IPS-15b (cell line): ENCODE measurements around the gene CTSC.
"Not testable (repeated sequence)": the region's sequence is repeated elsewhere in the genome, so short reads cannot be mapped to it uniquely, and the experiment has no call there.

Experiments
- H3K27me3 ChIP-seq: one replicate; pipeline ENCODE4 v1.6.1; 2013; ENCODE audit warnings: low read length; ENCODE audit not compliant: control insufficient read depth, insufficient read depth
- H3K36me3 ChIP-seq: one replicate; pipeline ENCODE4 v1.6.1; 2013; ENCODE audit warnings: low read length; ENCODE audit not compliant: control insufficient read depth, insufficient read depth
- H3K4me1 ChIP-seq: one replicate; pipeline ENCODE4 v1.6.1; 2013; ENCODE audit warnings: mild to moderate bottlenecking, low read length; ENCODE audit not compliant: control insufficient read depth, insufficient read depth
- H3K4me3 ChIP-seq: one replicate; pipeline ENCODE4 v1.5.1; 2013; ENCODE audit warnings: low read depth, low read length
- H3K9ac ChIP-seq: one replicate; pipeline ENCODE4 v1.6.1; 2013; ENCODE audit warnings: low read depth, mild to moderate bottlenecking, low read length
- H3K9me3 ChIP-seq: one replicate; pipeline ENCODE4 v1.6.1; 2013; ENCODE audit warnings: mild to moderate bottlenecking, low read length; ENCODE audit not compliant: control insufficient read depth, insufficient read depth

CTSC gene

GRCh38 chr11:88275636-88276035, 61.9 kb downstream of the CTSC start:
- H3K4me3 ChIP-seq = no peak overlapping the region
- H3K9me3 ChIP-seq = no peaks in the 10 kb centered on the region
- no peaks in the 10 kb centered on the region for H3K4me1 ChIP-seq
- no peaks in the 10 kb centered on the region for H3K36me3 ChIP-seq
- no peak overlapping the region for H3K9ac ChIP-seq
- H3K27me3 ChIP-seq = no peaks in the 10 kb centered on the region

DNA sequence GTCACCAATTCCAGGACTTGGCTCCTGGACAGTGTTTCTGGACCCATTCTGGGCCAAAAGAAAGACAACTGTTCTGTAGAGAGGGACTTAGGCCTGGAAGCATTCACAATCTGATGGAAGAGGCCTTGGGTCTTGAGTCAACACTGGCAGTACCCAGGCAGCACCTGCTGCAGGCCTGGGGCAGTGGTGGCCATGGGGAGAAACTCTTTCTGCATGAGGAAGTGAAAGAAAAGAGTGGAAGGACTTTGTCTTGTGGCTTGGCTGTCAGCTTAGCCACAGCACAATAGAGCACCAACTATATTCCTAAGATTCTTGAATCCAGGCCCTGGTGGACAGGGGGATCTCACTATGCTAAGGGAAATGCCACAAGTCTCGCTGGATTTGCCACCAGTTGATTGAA, 70.6 kb downstream of the CTSC start:
- H3K9me3 ChIP-seq = no peaks in the 10 kb centered on the region
- H3K4me1 ChIP-seq = no peaks in the 10 kb centered on the region
- no peak overlapping the region for H3K9ac ChIP-seq
- no peak overlapping the region for H3K4me3 ChIP-seq
- peaks cover 4% of the 10 kb centered on the region for H3K36me3 ChIP-seq
- no peaks in the 10 kb centered on the region for H3K27me3 ChIP-seq

DNA sequence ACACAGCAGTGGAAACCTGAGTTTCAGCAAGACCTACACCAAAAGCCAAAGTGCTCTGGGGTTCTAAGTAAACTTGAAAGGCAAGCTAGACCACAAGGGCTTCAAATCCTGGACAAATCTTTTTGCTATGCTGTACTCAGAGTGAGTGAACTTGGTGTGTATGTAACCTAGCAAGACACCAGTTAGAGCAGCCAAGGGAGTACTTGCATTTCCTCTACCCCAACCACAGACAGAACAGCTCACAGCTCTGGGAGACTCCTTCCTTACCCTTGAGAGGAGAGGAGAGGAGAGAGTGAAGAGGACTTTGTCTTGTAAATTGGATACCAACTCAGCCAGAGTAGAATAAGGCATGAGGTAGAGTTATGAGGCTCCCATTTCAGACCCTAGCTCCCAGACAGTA, 71.4 kb downstream of the CTSC start:
- Histone ChIP-seq H3K4me1 (no peaks in the 10 kb centered on the region), H3K27me3 (no peaks in the 10 kb centered on the region), H3K36me3 (peaks cover 4% of the 10 kb centered on the region), H3K9ac (no peak overlapping the region), H3K4me3 (no peak overlapping the region), H3K9me3 (no peaks in the 10 kb centered on the region)

DNA sequence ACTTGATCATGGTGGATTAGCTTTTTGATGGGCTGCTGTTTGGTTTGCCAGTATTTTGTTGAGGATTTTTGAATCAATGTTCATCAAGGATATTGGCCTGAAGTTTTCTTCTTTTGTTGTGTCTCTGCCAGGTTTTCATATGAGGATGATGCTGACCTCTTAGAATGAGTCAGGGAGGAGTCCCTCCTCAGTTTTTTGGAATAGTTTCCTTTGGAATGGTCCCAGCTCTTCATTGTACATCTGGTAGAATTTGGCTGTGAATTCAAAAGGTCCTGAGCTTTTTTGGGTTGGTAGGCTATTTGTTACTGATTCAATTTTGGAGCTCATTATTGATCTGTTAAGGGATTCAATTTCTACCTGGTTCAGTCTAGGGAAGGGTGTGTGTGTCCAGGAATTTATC, 78.1 kb downstream of the CTSC start:
- peaks cover 7% of the 10 kb centered on the region for H3K9me3 ChIP-seq

GRCh38 chr11:88252208-88252607, 85.3 kb downstream of the CTSC start:
- Histone ChIP-seq H3K4me1 (no peaks in the 10 kb centered on the region), H3K27me3 (no peaks in the 10 kb centered on the region), H3K4me3 (no peak overlapping the region), H3K36me3 (no peaks in the 10 kb centered on the region), H3K9me3 (no peaks in the 10 kb centered on the region), H3K9ac (no peak overlapping the region)

More for the DNA sequence above, 78.1 kb downstream of the CTSC start:
- Histone ChIP-seq H3K4me3 (no peak overlapping the region), H3K4me1 (no peaks in the 10 kb centered on the region), H3K36me3 (no peaks in the 10 kb centered on the region), H3K9ac (no peak overlapping the region), H3K27me3 (no peaks in the 10 kb centered on the region)

DNA sequence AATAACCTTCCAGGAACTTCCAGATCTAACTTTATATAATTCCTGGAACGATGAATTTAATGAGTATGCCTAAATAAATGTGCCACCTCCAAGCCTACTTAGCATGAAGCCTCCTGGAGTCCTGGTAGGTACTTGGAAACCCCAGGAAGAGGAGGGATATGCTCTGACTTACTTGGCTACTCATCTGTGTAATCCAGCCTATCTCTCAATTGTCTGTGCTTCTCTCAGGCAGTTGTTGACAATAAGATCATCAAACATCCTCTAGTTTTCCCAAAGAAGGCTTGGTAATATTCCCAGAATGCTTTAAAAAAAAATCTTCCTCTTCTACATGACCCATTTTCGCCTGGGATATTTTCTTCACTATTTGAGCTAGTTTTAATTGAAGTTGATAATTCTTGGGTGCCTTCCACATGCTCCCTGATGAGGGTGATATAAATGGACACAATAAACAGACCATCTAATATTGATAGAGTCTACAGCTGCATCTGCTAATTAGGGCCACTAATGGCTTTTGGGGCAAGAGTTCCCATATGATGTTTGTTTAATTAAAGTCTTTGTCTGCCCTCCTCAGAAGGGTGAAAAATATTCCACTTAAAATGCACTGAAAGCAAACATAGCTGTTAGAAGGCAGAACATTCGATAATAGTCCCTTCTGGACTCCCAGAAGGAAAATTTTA, 86.8 kb downstream of the CTSC start:
- H3K36me3 ChIP-seq = no peaks in the 10 kb centered on the region
- no peaks in the 10 kb centered on the region for H3K9me3 ChIP-seq
- H3K9ac ChIP-seq = no peak overlapping the region
- no peaks in the 10 kb centered on the region for H3K4me1 ChIP-seq
- H3K4me3 ChIP-seq = no peak overlapping the region
- H3K27me3 ChIP-seq = no peaks in the 10 kb centered on the region

GRCh38 chr11:88249706-88250105, 87.8 kb downstream of the CTSC start:
- H3K4me3 ChIP-seq = no peak overlapping the region
- H3K36me3 ChIP-seq = no peaks in the 10 kb centered on the region
- no peak overlapping the region for H3K9ac ChIP-seq

DNA sequence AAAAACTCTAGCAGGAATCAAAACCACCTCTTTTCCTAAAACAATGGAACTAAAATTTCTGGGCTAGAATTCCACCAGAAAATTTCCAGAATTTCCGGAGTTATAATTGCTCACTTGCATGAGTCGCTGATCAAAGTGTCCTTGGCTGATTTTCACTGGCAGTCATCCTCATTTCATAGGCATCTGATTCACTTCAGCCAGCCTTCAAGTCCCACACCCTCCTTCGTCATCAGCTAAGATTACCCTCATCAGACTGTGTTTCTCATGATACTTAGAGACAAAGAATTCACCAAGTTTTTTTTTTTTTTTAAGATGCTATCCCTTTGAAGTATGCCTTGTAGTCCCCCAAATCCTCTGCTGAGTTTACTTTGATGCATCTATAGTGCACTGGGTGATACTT, 90.8 kb downstream of the CTSC start:
- H3K4me1 ChIP-seq = no peaks in the 10 kb centered on the region
- H3K27me3 ChIP-seq = no peaks in the 10 kb centered on the region
- no peaks in the 10 kb centered on the region for H3K36me3 ChIP-seq
- H3K9me3 ChIP-seq = no peaks in the 10 kb centered on the region
- no peak overlapping the region for H3K4me3 ChIP-seq
- no peak overlapping the region for H3K9ac ChIP-seq

More at GRCh38 chr11:88249706-88250105, 87.8 kb downstream of the CTSC start:
- H3K27me3 ChIP-seq = no peaks in the 10 kb centered on the region
- H3K9me3 ChIP-seq = no peaks in the 10 kb centered on the region
- no peaks in the 10 kb centered on the region for H3K4me1 ChIP-seq

DNA sequence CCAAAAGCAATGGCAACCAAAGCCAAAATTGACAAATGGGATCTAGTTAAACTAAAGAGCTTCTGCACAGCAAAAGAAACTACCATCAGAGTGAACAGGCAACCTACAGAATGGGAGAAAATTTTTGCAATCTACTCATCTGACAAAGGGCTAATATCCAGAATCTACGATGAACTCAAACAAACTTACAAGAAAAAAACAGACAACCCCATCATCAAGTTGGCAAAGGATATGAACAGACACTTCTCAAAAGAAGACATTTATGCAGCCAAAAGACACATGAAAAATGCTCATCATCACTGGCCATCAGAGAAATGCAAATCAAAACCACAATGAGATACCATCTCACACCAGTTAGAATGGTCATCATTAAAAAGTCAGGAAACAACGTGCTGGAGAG, 92.0 kb downstream of the CTSC start:
- not testable (repeated sequence) for H3K4me1 ChIP-seq, H3K4me3 ChIP-seq, H3K9me3 ChIP-seq, H3K36me3 ChIP-seq, H3K27me3 ChIP-seq, H3K9ac ChIP-seq
